ENCODE measurements around the gene RHOU. TPM values are rescaled to one million over a fixed set of nuclear protein-coding genes. Genes with fewer than 3 reads are reported as not detected.

RHOU gene
- total and polyA plus RNA-seq, 11 donors, result 1.3 to 20.5 (median 2.9) TPM

GRCh38 chr1:228748029-228748428 is 12.8 kb downstream of the RHOU start:
- DNase-seq (no peak), ATAC-seq (no peak)
- TF ChIP-seq, protein P1, sequence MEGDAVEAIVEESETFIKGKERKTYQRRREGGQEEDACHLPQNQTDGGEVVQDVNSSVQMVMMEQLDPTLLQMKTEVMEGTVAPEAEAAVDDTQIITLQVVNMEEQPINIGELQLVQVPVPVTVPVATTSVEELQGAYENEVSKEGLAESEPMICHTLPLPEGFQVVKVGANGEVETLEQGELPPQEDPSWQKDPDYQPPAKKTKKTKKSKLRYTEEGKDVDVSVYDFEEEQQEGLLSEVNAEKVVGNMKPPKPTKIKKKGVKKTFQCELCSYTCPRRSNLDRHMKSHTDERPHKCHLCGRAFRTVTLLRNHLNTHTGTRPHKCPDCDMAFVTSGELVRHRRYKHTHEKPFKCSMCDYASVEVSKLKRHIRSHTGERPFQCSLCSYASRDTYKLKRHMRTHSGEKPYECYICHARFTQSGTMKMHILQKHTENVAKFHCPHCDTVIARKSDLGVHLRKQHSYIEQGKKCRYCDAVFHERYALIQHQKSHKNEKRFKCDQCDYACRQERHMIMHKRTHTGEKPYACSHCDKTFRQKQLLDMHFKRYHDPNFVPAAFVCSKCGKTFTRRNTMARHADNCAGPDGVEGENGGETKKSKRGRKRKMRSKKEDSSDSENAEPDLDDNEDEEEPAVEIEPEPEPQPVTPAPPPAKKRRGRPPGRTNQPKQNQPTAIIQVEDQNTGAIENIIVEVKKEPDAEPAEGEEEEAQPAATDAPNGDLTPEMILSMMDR (IDR thresholded peaks at IDR 0.05), result no peak
- TF ChIP-seq POLR2A (IDR thresholded peaks at IDR 0.05), result no peak
- H3K4me1 ChIP-seq, result no peaks in the 10 kb centered on the region
- intact Hi-C loops (cut with DNase I), result no loop called here
- H3K36me3 ChIP-seq, result peaks cover 0 to 31% (median 16%) of the 10 kb centered on the region in 9 donors
- H3K27ac ChIP-seq, result no peak overlapping the region
- H3K9me3 ChIP-seq, result no peaks in the 10 kb centered on the region
- WGBS, 4 donors, result 86 to 96% (median 92%) methylated on average over 2 of the region's 2 CpGs
- peaks cover 0 to 22% (median under 1%) of the 10 kb centered on the region in 9 donors for H3K27me3 ChIP-seq
- H3K4me3 ChIP-seq, result no peak overlapping the region

GRCh38 chr1:228748431-228748830 is 13.2 kb downstream of the RHOU start:
- Histone ChIP-seq H3K27me3 (peaks cover 0 to 26% (median 4%) of the 10 kb centered on the region in 9 donors), H3K27ac (no peak overlapping the region), H3K36me3 (peaks cover 0 to 27% (median 13%) of the 10 kb centered on the region in 9 donors), H3K4me1 (peaks cover 0 to 4% (median 0%) of the 10 kb centered on the region in 12 donors), H3K9me3 (no peaks in the 10 kb centered on the region), H3K4me3 (no peak overlapping the region)
- ATAC-seq (no peak), DNase-seq (no peak)
- intact Hi-C loops (cut with DNase I), result no loop called here
- TF ChIP-seq, protein P1 (IDR thresholded peaks at IDR 0.05), result no peak
- TF ChIP-seq POLR2A (IDR thresholded peaks at IDR 0.05), result no peak
- WGBS, 4 donors, result 64 to 93% (median 74%) methylated on average over 3 of the region's 3 CpGs

DNA sequence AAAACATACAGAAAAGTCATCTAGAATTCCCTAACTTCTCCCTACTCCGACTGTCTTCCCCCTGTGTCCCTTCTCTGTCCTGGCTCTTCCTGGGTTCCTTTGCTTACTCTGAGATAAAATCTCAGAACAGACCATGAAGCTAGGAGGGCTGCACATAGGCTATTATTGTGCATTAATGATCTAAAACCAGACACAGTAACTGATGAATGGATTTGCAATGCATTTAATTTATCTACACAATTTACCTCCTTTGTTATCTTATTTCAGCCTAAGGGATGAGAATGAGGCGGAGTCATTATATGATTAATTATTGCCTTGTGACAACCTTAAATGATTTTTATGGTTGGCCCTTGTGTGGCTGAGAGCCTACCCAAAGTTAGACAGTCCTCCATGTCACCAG is 14.5 kb downstream of the RHOU start:
- Histone ChIP-seq H3K27ac (no peak overlapping the region), H3K4me1 (peaks cover 0 to 13% (median 1%) of the 10 kb centered on the region in 12 donors), H3K27me3 (peaks cover 0 to 29% (median 7%) of the 10 kb centered on the region in 9 donors), H3K9me3 (no peaks in the 10 kb centered on the region), H3K36me3 (peaks cover 0 to 14% (median 0%) of the 10 kb centered on the region in 9 donors), H3K4me3 (no peak overlapping the region)
- intact Hi-C loops (cut with DNase I), result loop anchor here in 1 of 10 donors (10.0 kb wide), 1 partner anchor 175 kb away; no protein-coding TSS in a partner anchor
- WGBS, 4 donors, result 91 to 96% (median 92%) methylated on average over 2 of the region's 2 CpGs
- ATAC-seq (no peak), DNase-seq (no peak)
- TF ChIP-seq, protein P1 (IDR thresholded peaks at IDR 0.05), result no peak
- TF ChIP-seq POLR2A (IDR thresholded peaks at IDR 0.05), result no peak

GRCh38 chr1:228750915-228751314 is 15.6 kb downstream of the RHOU start:
- peaks cover 0 to 2% (median 0%) of the 10 kb centered on the region in 9 donors for H3K36me3 ChIP-seq
- H3K27me3 ChIP-seq, result peaks cover 0 to 40% (median 13%) of the 10 kb centered on the region in 9 donors
- no peak overlapping the region for H3K27ac ChIP-seq
- ATAC-seq (no peak), DNase-seq (no peak)
- no peak overlapping the region for H3K4me3 ChIP-seq
- TF ChIP-seq, protein P1 (IDR thresholded peaks at IDR 0.05), result no peak
- TF ChIP-seq POLR2A (IDR thresholded peaks at IDR 0.05), result no peak
- H3K9me3 ChIP-seq, result no peaks in the 10 kb centered on the region
- WGBS, 4 donors, result 89 to 96% (median 90%) methylated on average over 10 of the region's 10 CpGs
- intact Hi-C loops (cut with DNase I), result loop anchor here in 1 of 10 donors (10.0 kb wide), 1 partner anchor 174 kb away; no protein-coding TSS in a partner anchor
- H3K4me1 ChIP-seq, result peaks cover 0 to 13% (median 1%) of the 10 kb centered on the region in 12 donors
